ENCODE results near the gene HHAT. TPM values are rescaled to one million over a fixed set of nuclear protein-coding genes. Genes with fewer than 3 reads are reported as not detected.

The HHAT gene
- total and polyA plus RNA-seq, 9 of the 15 experiments (the other 6 are each of a cell fraction or from before 2014, with no cell fraction given) = 0.07 to 0.16 (median 0.13) TPM; not detected in 1

DNA sequence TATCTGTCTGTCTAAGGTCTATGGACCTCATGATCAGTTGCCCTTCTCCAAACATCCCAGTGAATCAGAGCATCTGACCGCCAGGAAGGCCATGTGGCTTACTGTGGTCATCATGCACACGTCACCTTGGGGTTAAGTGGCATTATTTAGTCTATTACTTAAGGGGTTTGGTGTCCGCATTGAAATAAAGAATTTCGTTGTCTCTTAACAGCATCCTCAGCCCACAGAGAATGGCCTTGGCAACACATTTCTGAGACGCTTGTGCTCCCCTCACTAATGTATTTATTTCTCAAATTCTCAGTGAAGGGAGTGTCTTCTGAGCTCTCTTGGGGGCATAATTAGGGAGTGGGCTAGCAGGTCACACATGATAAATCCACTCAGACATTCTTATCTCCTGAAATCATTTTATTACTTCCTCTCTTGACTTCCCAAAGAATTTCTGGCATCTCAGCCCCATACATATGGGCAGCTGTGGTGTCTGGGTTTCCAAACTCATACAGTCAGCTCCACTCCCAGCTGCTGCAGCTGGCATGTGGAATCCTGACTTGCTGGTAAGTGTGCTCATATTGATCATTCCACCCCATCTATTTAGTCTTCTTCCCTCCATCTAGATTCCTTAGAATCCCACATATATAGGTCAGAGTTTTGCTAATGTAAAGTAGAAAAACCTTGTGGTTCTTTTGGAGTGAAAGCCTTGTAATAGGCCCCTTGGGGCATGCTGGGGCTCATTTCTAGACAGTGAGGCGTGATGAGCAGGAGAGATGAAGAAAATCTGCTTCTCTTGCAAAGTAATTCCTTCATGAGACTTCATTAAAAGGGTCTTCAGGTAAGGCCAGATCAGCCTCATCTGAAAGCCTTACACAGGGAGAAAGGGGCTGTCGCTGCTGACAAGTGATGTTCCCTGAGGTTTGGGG is 110.5 kb downstream of the HHAT start:
- no peak overlapping the region for H3K27ac ChIP-seq (ENCODE audit: extremely low read depth, low read depth, low read length)
- no peak overlapping the region for H2AFZ ChIP-seq (ENCODE audit: low read depth, low read length)
- no peak overlapping the region for H3K4me3 ChIP-seq
- ChIA-PET CTCF (ENCODE audit: low intra/inter-chr PET ratio) (no interaction called here), POLR2A (interaction anchor here (0.6 kb wide), 1 partner anchor 18 kb away, joined by 3 read pairs; no protein-coding TSS in a partner anchor)
- H4K20me1 ChIP-seq (replicated peaks; ENCODE audit: control insufficient read depth, insufficient read depth, low read length) = no peaks in the 10 kb centered on the region
- H3K4me1 ChIP-seq (replicated peaks in 1 of 2; ENCODE audit: control insufficient read depth in 2 of 2, insufficient read depth in 2 of 2, low read length in 2 of 2) = no peaks in the 10 kb centered on the region
- no peaks in the 10 kb centered on the region for H3K9me3 ChIP-seq (replicated peaks; ENCODE audit: control insufficient read depth, insufficient read depth, low read depth, low read length)
- in situ Hi-C loops (cut with MboI) (no loop called here), intact Hi-C loops (cut with micrococcal nuclease) (no loop called here)
- H3K9me1 ChIP-seq (ENCODE audit: control insufficient read depth, insufficient read depth, low read length) = no peaks in the 10 kb centered on the region
- no peak for DNase-seq (ENCODE audit: extremely low read depth in 1 of 4, low spot score in 3 of 4)
- FAIRE-seq = no peak
- H3K79me2 ChIP-seq (ENCODE audit: control insufficient read depth, insufficient read depth, low read length) = no peaks in the 10 kb centered on the region
- H3K27me3 ChIP-seq (ENCODE audit: control insufficient read depth in 2 of 2, insufficient read depth in 2 of 2, low read length in 2 of 2) = no peaks in the 10 kb centered on the region
- H3K9ac ChIP-seq (ENCODE audit: insufficient read depth in 1 of 2, low read depth in 2 of 2, low read length in 2 of 2) = no peak overlapping the region
- no peak overlapping the region for H3K4me2 ChIP-seq (ENCODE audit: insufficient read depth, low read length)
- no peaks in the 10 kb centered on the region for H3K36me3 ChIP-seq (ENCODE audit: control insufficient read depth, insufficient read depth, low read length)
- no peak for ATAC-seq
- WGBS (ENCODE audit: insufficient coverage, low coverage, missing lambda C conversion rate) = 0% methylated on average over 7 of the region's 7 CpGs
- BruUV-seq (replicated peaks) = no TSS peak
- TF ChIP-seq ZBED1 (IDR thresholded peaks at IDR 0.05) (no peak), SIN3A (IDR thresholded peaks at IDR 0.05; ENCODE audit: borderline replicate concordance in 2 of 2, control insufficient read depth in 1 of 2, low read depth in 2 of 2, low read length in 2 of 2) (no peak), SMARCA4 (IDR thresholded peaks at IDR 0.05) (no peak)
- TF ChIP-seq, protein P1, sequence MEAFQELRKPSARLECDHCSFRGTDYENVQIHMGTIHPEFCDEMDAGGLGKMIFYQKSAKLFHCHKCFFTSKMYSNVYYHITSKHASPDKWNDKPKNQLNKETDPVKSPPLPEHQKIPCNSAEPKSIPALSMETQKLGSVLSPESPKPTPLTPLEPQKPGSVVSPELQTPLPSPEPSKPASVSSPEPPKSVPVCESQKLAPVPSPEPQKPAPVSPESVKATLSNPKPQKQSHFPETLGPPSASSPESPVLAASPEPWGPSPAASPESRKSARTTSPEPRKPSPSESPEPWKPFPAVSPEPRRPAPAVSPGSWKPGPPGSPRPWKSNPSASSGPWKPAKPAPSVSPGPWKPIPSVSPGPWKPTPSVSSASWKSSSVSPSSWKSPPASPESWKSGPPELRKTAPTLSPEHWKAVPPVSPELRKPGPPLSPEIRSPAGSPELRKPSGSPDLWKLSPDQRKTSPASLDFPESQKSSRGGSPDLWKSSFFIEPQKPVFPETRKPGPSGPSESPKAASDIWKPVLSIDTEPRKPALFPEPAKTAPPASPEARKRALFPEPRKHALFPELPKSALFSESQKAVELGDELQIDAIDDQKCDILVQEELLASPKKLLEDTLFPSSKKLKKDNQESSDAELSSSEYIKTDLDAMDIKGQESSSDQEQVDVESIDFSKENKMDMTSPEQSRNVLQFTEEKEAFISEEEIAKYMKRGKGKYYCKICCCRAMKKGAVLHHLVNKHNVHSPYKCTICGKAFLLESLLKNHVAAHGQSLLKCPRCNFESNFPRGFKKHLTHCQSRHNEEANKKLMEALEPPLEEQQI (IDR thresholded peaks at IDR 0.05) = no peak
- TF ChIP-seq, protein P2, sequence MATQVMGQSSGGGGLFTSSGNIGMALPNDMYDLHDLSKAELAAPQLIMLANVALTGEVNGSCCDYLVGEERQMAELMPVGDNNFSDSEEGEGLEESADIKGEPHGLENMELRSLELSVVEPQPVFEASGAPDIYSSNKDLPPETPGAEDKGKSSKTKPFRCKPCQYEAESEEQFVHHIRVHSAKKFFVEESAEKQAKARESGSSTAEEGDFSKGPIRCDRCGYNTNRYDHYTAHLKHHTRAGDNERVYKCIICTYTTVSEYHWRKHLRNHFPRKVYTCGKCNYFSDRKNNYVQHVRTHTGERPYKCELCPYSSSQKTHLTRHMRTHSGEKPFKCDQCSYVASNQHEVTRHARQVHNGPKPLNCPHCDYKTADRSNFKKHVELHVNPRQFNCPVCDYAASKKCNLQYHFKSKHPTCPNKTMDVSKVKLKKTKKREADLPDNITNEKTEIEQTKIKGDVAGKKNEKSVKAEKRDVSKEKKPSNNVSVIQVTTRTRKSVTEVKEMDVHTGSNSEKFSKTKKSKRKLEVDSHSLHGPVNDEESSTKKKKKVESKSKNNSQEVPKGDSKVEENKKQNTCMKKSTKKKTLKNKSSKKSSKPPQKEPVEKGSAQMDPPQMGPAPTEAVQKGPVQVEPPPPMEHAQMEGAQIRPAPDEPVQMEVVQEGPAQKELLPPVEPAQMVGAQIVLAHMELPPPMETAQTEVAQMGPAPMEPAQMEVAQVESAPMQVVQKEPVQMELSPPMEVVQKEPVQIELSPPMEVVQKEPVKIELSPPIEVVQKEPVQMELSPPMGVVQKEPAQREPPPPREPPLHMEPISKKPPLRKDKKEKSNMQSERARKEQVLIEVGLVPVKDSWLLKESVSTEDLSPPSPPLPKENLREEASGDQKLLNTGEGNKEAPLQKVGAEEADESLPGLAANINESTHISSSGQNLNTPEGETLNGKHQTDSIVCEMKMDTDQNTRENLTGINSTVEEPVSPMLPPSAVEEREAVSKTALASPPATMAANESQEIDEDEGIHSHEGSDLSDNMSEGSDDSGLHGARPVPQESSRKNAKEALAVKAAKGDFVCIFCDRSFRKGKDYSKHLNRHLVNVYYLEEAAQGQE (IDR thresholded peaks at IDR 0.05; ENCODE audit: borderline replicate concordance) = no peak
- TF ChIP-seq, protein P2 (CRISPR knock-in tag; IDR thresholded peaks at IDR 0.05; ENCODE audit: low read depth) = no peak
- TF ChIP-seq, protein P3, sequence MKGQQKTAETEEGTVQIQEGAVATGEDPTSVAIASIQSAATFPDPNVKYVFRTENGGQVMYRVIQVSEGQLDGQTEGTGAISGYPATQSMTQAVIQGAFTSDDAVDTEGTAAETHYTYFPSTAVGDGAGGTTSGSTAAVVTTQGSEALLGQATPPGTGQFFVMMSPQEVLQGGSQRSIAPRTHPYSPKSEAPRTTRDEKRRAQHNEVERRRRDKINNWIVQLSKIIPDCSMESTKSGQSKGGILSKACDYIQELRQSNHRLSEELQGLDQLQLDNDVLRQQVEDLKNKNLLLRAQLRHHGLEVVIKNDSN (CRISPR knock-in tag; IDR thresholded peaks at IDR 0.05) = no peak
